HG03457 (cell line): ENCODE results near the gene AGPAT4.
"Not testable (repeated sequence)": the region's sequence is repeated elsewhere in the genome, so short reads cannot be mapped to it uniquely, and the experiment has no call there.

Source experiments
- ATAC-seq: cut with Tn5 transposase; IDR thresholded peaks from one replicate; pipeline ENCODE4 v1.9.1; 2021; ENCODE audit warnings: moderate number of reproducible peaks; ENCODE audit not compliant: unreplicated experiment

AGPAT4 gene

DNA sequence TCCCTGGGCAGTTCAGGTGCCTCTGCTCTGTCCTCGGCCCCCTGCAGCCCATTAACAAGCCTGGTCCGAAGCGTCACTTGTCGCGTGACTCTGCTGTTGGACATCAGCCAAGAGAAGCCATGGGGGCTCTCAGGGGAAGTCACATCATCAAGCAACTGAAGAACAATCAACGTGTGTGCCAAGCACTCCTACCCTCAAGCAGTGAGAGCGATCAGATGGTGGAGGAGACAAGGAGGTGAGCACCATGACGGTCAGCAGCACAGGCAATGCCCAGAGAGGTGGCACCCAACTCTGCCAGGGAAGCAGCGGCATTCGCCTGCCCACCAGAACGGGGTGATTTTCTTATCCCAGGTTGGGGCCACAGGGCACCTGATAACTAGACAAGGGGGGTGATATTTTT is 132.7 kb downstream of the AGPAT4 start:
- ATAC-seq: no peak

DNA sequence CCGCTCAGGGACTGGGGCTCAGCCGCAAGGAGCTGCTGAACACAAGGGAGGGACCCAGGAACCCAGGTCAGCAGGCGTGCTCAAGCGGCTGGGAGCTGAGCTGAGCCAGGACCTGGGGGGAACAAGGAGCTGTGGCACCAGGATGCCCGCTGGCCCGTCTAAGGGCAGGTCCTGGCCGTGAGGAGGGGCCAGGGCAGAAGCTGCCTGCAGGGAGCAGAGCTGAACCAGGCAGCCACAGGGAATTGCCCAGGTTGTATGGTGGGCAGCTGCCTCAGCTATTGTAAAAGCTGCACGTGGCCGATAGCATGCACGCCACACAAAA is 133.3 kb downstream of the AGPAT4 start:
- no peak for ATAC-seq

DNA sequence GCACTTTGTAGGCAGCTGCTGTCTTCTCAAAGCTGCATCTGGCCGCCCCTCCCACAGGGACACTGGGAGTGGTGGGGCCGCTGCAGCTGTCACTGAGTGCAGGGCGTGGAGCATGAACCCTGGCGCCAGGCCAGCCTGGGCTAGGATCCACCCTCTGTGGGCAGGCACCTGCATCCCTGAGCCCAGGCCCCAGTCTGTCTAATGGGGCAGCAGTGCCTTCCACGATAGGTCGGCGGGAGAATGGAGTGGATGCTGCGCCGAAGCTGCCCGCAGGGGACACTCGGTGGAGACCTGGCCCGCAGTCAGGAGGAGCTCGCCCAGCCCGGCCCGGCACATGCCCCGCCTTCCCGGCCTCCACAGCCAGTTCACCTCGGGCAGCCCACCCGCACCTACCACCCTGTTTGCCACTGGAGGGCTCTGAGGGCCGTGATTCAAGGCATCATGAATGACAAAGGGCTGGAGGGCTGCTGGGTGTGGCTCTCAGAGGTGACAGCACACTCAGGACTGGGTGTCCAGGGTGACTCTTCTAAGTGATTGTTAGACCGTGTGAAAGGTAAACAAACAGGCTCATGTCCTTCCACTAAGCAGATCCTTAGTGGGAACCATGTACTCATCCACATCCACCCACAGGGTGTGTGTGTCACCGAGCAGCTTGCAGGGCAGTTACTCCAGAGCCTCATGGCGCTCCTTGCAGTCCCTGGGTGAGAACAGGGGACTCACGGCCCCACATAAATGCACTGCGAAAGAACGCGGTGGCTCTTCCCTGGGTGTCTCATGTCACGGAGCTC is 133.9 kb downstream of the AGPAT4 start:
- no peak for ATAC-seq

DNA sequence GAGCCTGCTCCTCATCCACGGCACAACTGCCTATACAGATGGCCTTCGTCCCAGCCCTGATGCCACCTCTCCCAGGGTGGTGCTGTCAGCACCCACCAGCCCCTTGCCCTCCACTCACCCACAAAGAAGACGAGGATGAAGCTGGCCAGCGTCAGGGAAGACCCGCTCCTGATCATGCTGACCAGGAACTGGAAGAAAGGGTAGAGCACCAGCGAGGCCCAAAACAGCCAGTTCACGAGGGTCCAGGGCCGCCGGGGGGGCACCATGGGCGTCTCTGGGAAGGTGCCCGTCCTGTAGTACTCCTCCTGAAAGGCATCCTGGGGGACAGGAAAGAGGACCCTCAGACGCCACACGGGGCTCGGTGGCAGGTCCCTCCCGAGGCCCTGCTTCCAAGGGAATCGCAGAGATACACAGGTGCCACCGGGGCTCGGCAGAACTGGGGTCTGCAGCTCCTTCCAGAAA is 134.5 kb downstream of the AGPAT4 start:
- no peak for ATAC-seq

DNA sequence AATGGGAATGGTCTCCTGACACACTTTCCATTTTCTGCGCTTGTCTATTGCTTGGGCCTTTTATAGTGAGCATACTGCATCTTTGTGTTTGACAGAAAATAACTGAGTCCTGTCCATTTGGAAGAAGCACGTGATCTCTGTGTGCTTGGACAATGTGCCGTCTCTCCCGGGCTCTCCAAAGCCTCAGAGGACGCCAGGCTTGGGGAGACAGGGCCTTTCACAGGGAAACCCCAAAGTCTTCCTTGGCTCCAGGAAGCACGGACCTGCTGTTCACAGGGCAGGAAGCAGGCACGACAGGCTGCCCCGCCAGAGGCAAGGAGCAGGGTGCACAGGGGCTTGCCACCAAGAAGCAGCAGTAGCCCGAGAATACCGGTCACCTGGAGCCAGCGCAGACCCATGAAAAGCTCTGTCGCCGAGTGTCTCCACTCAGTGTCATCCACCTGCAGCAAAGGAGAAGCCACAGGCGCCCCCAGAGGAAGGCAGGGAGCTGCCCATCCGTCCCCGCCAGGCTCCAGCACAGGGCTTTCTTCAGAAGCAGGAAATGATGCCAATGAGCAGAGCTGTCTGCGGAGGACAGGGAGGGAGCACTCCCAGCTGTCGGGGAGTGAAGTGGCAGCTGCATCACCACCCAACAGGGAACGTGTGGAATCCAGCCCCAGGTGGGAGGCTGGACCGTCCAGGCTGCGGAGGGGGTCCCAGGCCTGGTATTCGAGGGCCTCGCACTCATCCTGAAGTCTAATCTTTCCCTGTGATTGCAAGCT is 135.1 kb downstream of the AGPAT4 start:
- ATAC-seq: no peak

DNA sequence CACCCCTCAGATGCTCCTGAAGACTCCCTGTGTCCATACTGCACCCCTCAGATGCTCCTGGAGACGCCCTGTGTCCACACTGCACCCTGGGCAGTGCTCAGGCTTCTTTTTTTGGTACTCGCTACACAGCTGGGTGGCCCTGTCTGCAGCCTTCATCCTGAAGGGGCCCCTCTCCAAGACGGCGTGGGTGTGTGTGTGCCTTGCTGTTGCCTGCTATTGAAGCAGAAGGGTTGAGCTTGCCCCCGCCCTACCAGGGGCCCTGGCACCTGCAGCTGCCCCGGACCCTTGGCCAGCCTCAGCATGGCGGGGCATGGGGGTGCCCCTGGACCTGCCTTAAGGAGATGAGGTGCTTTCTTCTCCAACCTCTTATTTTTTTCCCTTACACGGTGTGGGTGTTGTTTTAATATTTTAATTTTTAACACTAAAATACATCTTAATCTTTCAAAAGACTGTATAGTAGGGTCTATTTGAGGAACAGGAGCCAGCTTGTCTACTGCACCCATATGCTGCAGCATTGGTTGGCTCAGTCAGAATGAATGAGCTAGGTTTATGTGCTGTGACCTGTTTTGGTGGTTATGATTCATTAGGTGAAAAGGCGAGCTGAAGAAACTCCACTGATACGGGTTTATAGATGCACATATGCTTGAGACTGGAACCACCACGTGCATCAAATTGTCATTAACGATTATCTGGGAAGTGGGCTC is 135.9 kb downstream of the AGPAT4 start:
- ATAC-seq: no peak

DNA sequence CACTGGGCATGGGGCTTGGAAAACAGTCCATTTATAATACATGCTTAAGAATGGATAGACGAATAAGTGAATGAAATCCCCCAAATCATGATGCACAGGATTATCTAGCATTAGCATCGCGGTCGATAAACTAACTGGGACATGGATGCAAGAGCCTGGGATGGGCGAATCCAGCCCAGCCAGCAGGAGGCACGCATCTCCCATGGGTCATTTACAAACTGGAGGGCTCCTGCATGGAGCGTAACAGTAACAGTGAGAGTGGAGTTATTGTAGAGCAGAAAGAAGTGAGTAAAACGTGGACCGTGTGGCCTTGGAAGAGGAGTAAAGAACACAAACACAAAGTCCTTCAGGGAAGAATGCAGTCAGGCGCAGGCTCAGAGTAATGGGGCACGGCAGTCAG is 136.5 kb downstream of the AGPAT4 start:
- ATAC-seq: no peak

DNA sequence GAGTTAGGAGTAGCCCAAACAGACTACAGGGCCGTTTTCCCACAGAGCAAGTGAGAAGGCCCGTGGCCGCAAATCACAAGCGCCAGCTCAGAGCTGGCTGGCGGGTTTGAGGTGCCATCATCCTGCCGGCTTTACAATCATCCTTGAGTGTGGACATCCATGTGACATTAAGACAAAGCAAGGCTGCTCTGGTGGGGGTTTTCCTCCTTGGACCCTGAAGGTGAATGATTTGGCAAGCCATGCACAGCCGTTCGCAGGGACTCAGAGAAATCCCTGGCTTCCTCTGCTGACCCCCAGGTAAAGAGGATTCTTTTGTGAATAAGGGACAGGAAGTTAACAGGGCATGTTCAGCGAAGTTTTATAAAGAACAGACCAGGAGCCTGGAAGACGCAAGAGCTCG is 137.2 kb downstream of the AGPAT4 start:
- ATAC-seq: no peak

DNA sequence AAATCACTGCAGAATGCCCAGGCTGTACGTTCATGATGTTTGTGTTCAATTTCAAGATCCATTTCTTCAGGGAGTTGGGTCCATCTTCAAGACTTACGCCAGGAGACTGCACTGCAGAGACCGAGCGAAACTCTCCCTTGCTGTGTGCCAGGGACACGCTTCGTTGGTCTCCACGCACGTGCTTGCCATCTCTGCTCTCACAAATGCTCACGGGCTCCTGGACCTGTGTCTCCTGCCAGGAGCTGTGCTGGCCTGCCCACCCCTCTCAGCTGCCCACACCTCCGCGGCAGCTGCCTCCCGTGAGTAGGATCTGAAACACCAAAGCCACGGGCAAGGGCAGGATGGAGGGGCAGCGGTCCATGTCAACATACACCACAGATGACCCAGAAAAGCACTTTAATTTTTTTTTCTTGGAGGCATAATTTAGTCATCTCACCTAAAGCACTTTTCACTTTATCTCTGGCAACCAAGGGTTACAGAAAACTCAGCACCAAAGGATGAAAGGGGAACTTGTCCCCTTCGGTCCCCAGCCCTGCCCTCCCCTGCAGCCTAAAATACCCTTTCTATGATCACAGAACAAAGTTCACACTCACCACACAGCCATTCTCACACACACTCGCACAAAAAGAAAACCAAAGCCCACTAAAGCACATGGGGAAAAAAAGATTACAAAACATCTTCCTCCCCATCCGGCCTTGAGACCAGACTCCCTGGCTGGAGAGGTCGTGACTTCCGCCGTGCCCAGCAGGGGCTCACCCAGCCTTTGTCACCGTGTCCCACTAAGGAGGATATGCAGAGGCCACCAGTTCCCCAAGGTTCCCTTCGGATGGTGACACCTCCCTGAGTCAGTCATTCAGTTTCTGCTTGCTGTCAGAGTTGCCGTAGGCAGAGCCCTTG is 137.9 kb downstream of the AGPAT4 start:
- no peak for ATAC-seq

DNA sequence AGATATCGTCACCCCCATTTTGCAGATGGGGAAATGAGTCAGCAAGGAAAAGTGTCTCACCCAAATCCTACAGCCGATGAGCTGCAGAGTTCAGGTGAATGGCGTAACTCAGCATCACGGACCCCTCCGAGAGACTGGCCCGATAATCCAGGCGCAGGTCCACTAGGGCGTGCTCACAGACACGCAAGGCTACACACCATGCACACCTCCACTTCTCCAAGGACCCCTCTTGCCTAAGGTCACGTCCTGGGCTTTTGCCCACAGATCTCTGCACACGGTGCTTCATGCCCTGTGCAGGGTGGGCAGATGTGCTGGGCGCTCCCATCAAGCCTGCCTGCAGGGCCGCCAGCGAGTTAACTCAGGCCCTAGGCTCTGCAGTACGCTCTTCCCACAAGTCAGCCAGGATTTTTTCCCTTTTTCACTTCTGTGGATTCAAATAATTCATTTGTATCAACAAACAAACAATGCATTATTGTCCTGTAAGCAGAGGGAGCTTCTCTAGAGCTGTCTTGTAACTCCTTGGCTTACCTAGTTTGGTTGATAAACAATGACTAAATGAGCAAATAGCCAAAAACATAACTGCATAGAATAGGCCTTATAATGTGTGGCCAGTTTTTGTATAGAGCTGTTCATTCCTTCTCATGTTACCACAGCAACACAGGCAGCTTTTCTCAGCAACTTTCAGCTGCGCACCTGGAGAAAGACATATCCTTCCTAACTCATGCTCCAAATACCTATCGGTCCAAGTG is 139.1 kb downstream of the AGPAT4 start:
- ATAC-seq: no peak

DNA sequence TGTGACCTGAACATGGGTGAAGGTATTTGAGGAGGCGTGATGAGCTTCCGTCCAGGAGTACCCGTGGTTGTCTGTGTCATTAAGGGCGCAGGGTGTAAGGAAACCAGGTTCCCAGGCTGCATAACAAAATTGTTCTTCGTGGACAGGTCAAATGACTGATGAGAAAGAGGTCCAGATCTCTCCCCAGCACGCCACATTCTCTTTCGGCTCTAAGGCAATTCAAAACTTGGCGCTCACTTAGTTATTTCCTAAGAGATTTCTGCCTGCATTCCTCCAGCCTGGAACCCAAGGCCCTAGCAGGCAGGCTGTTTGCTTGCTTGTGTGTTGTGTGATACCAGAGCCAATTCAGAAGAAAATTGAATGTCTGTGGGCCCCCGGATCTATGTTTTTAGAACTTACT is 139.9 kb downstream of the AGPAT4 start:
- no peak for ATAC-seq

DNA sequence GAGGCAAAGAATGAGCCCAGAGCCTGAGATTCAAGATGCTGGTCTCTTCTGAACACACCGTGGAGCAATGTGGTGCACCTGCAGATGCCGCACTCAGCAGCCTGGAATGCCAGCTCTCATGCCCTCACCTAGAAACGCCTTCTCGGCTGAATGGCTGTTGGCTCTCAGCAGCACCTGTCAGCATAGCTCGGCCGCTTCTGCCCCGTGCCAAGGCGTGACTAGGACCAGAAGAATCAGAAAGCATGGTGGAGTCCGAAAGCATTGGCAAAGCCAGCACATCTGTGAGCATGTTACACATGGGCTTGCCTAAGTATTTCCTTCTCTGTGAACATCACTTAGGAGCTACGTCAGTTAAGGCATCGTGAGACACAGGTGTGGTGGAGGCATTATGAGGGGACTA is 141.5 kb downstream of the AGPAT4 start:
- ATAC-seq: no peak

DNA sequence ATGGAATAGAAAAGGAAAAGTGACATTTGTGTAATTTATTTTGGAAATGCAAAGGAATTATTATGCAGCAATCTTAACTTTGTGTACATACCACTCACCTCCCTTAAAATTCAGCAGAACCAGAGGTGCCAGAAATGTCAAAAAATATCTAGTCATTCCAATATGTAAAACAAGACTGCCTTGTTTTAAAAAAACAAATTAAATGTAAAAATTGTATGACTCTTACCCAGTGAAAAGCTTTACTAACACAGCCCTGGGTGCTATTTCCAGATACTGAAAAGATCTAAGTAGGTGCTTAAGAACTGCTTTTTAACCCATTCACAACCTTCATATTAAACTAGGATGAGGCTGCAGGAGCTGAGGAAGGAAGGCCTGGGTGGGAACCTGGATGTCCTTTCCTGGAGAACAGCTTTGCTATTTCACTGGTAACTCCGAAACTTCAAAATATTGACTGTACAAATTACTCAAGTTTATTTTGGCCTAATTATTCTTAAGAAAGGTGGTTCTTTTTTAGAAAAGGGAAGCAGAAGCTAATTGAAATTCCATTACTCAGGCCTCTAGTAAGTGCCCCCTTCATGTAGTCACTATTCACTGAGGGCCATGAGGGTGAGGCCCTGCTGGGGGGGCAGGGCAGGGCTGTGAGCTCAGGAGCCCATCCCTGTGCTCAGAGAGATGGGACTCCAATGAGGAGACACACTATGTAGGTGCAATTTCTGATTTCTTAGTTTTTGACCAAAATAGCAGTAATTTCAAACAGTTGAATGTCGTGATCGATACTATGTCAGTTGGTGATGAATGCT is 142.7 kb downstream of the AGPAT4 start:
- no peak for ATAC-seq

DNA sequence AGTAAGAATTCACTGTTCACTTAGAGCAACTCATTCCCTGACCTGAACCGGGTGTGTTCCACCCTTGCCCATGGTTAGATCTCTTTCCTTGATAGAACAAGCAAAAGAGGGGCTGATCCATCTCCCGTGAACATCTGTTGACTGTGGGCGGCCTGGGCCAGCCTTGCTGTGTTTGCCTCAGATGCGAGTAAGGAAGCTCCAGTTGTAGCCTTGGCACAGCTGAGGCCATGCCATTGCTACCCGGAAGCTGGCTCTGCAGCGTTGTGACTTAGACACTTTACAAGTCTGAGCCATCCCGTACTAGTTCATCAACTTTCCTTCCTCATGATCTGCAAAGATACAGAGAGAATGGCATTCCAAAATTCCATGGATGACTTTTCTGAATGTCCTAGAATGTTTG is 143.3 kb downstream of the AGPAT4 start:
- no peak for ATAC-seq

DNA sequence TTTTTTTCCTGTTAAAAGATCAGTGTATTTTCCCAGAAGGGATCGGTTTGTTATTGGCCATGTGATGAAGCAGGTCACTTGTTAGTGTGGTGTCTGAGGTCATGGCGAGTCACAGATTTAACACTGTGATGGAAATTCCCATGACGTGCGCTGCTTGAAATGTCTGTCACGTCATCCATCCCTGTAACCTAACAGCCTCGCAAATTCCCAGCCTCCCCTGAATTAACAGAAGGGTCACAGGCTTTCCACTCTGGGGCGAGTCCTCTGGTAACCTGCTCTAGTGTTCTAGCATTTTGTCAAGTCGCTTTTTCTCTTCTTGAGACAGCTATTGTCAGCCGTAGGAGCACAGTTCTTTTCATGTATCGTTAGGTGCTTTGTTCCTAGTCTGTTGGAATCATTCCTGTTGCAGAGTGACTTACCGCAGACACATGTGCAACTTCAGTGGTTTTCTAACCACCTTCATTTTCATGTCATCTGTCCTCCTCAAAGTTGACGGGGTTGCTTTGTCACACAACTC is 145.1 kb downstream of the AGPAT4 start:
- ATAC-seq: no peak

DNA sequence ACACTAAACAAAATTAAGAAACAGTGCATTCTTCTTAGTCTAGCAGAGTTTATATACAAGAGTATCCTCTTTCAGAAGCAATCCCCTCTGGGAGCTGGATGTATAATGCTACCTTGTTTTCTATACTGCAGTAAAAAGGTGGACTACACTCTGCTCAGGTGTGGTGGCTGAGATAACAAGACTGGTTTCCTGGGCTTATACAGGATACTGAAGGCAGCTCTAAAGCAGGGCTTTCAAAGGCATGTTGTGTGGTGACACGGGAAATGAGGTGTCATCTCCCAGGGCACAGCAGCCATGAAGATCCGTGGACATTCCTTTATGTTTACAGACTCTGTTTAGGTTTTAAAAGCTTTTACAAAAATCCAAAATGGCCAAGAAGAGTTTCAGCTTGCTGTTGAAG is 145.6 kb downstream of the AGPAT4 start:
- no peak for ATAC-seq

DNA sequence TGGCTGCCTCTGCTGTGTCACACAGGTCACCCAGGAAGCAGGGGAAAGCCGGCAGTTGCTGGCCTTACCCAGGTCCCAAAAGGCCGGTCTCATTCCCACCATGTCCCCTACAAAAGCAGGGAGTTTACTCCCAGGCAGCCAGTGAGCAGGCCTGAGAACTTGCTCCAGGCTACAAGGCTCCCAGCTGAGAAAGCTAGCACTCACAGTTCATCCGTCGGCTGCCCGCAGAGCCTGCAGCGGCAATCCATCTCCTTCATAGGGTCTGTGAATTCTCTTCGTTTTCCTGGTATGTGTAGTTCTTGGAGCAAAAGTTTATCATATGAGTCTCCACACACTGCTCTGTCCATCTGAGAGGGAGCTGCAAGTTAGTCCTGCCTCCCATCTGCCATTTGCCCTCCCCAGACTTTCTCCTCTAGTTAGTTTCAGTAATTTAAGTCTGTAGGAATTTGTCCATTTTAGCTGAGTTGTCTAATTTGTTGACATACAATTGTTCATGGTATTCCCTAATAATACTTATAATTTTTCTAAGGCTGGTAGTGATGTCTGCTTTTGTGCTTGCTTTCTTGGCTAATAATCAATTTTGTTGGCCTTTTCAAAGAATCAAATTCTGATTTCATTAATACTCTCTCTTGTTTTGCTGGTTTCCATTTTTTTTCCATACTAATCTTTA is 146.7 kb downstream of the AGPAT4 start:
- ATAC-seq: no peak

DNA sequence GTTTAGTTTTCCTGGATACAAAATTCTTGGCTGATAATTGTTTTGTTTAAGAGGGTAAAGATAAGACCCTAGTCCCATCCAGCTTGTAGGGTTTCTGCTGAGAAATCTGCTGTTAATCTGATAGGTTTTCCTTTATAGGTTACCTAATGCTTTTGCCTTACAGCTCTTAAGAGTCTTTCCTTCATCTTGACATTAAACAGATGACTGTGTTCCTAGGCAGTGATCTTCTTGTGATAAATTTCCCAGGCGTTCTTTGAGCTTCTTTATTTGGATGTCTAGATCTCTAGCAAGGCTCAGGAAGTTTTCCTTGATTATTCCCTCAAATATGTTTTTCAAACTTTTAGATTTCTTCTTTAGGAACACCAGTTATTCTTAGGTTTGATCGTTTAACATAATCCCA is 148.3 kb downstream of the AGPAT4 start:
- no peak for ATAC-seq

DNA sequence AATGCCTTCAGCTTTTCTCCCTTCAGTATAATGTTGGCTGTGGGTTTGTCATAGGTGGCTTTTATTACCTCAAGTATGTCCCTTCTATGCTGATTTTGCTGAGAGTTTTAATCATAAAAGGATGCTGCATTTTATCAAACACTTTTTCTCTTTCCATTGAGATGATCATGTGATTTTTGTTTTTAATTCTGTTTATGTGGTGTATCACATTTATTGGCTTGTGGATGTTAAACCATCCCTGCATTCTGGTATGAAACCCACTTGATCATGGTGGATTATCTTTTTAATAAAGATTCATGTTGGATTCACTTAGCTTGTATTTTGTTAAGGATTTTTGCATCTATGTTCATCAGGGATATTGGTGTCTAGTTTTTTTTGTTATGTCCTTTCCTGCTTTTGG is 150.5 kb downstream of the AGPAT4 start:
- not testable (repeated sequence) for ATAC-seq
